Hepatocyte (in vitro differentiated cells): ENCODE measurements around the gene PIAS1.

Experiments
- EZH2phosphoT487 ChIP-seq: fragments of 200-600 bp; sonication (generic); IDR thresholded peaks from one replicate; pipeline ENCODE4 v1.6.1; 2018; ENCODE audit warnings: antibody characterized with exemption, mild to moderate bottlenecking, low read depth, moderate library complexity; ENCODE audit not compliant: unreplicated experiment, severe bottlenecking
- TF ChIP-seq, protein P1 (sequence below): fragments of 200-600 bp; sonication (generic); IDR thresholded peaks from 2 replicates; pipeline ENCODE4 v1.5.1; 2016; ENCODE audit warnings: antibody characterized with exemption, mild to moderate bottlenecking; ENCODE audit not compliant: poor library complexity

DNA sequence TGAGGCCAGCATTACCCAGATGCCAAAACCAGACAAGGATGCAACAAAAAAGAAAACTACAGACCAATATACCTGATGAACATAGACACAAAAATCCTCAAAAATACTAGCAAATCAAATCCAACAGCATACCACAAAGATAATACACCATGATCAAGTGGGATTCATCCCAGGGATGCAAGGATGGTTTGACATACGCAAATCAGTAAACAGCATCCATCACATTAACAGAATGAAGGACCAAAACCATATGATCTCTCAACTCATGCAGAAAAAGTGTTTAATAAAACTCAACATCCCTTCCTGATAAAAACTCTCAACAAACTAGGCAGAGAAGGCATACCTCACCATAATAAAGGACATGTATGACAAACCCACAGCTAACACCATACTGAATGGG is 14.0 kb upstream of the PIAS1 start:
- TF ChIP-seq, protein P1, sequence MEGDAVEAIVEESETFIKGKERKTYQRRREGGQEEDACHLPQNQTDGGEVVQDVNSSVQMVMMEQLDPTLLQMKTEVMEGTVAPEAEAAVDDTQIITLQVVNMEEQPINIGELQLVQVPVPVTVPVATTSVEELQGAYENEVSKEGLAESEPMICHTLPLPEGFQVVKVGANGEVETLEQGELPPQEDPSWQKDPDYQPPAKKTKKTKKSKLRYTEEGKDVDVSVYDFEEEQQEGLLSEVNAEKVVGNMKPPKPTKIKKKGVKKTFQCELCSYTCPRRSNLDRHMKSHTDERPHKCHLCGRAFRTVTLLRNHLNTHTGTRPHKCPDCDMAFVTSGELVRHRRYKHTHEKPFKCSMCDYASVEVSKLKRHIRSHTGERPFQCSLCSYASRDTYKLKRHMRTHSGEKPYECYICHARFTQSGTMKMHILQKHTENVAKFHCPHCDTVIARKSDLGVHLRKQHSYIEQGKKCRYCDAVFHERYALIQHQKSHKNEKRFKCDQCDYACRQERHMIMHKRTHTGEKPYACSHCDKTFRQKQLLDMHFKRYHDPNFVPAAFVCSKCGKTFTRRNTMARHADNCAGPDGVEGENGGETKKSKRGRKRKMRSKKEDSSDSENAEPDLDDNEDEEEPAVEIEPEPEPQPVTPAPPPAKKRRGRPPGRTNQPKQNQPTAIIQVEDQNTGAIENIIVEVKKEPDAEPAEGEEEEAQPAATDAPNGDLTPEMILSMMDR: no peak
- no peak for TF ChIP-seq EZH2phosphoT487
